Stomach (tissue), 4 donors: Measurements from ENCODE around the gene THADA.

ENCODE experiments used
- CTCF ChIP-seq, 7 experiments: fragments of 450-650 bp in 4 of 7; fragments of 200-600 bp in 3 of 7; sonication (generic) in 3 of 7; IDR thresholded peaks; one replicate each; pipeline ENCODE4 v1.5.1; 2016 to 2019; ENCODE audit warnings: antibody characterized with exemption in 7 of 7, control low read depth in 2 of 7, mild to moderate bottlenecking in 1 of 7
- POLR2A ChIP-seq, 4 donors: fragments of 450-650 bp; IDR thresholded peaks; one replicate each; pipeline ENCODE4 v1.6.1; 2016; ENCODE audit warnings: antibody characterized with exemption in 4 of 4, control low read depth in 2 of 4, mild to moderate bottlenecking in 1 of 4, moderate library complexity in 1 of 4

- TF ChIP-seq POLR2A (IDR thresholded peaks at IDR 0.05): no peak
- TF ChIP-seq CTCF (IDR thresholded peaks at IDR 0.05): no peak
Measured at GRCh38 chr2:43421194-43421593, 174.6 kb downstream of the THADA start.
